ENCODE data around the gene USP40. TPM values are rescaled to one million over a fixed set of nuclear protein-coding genes. Genes with fewer than 3 reads are reported as not detected.

USP40 gene
- total RNA-seq, 2 donors from 2014 or later, result 22.1 to 32.7 TPM

- peaks cover 1% of the 10 kb centered on the region for H3K4me1 ChIP-seq
- no peaks in the 10 kb centered on the region for H3K27me3 ChIP-seq
- no peak for TF ChIP-seq CTCF (IDR thresholded peaks at IDR 0.05)
- no peak overlapping the region for H3K9ac ChIP-seq (ENCODE audit: low read depth in 2 of 2, low read length in 2 of 2)
- no peak for DNase-seq
- H3K9me3 ChIP-seq, result no peaks in the 10 kb centered on the region
- H3K4me3 ChIP-seq, result no peak overlapping the region
- intact Hi-C loops (cut with DNase I), result no loop called here
- H3K36me3 ChIP-seq, result no peaks in the 10 kb centered on the region
- no peak overlapping the region for H3K27ac ChIP-seq
These were observed 27.8 kb downstream of the USP40 start for GRCh38 chr2:233538741-233539140.

- H3K27ac ChIP-seq, result no peak overlapping the region
- H3K36me3 ChIP-seq, result no peaks in the 10 kb centered on the region
These were observed 31.3 kb downstream of the USP40 start for GRCh38 chr2:233535271-233535670.

GRCh38 chr2:233532971-233533370 is 33.6 kb downstream of the USP40 start:
- TF ChIP-seq CTCF (IDR thresholded peaks at IDR 0.05), result no peak
- no peaks in the 10 kb centered on the region for H3K4me1 ChIP-seq
- H3K4me3 ChIP-seq, result no peak overlapping the region
- no peak for DNase-seq
- H3K27ac ChIP-seq, result no peak overlapping the region
- intact Hi-C loops (cut with DNase I), result no loop called here
- no peaks in the 10 kb centered on the region for H3K9me3 ChIP-seq
- H3K9ac ChIP-seq (ENCODE audit: low read depth in 2 of 2, low read length in 2 of 2), result no peak overlapping the region
- no peaks in the 10 kb centered on the region for H3K27me3 ChIP-seq
- no peaks in the 10 kb centered on the region for H3K36me3 ChIP-seq

More at GRCh38 chr2:233535271-233535670, 31.3 kb downstream of the USP40 start:
- Histone ChIP-seq H3K27me3 (no peaks in the 10 kb centered on the region), H3K4me3 (no peak overlapping the region), H3K9me3 (no peaks in the 10 kb centered on the region), H3K9ac (ENCODE audit: low read depth in 2 of 2, low read length in 2 of 2) (no peak overlapping the region), H3K4me1 (no peaks in the 10 kb centered on the region)
- TF ChIP-seq CTCF (IDR thresholded peaks at IDR 0.05), result no peak
- intact Hi-C loops (cut with DNase I), result no loop called here
- DNase-seq, result no peak

GRCh38 chr2:233531955-233532354 is 34.6 kb downstream of the USP40 start:
- no peaks in the 10 kb centered on the region for H3K9me3 ChIP-seq
- no peak overlapping the region for H3K9ac ChIP-seq (ENCODE audit: low read depth in 2 of 2, low read length in 2 of 2)
- no peaks in the 10 kb centered on the region for H3K4me1 ChIP-seq
- DNase-seq, result no peak
- no peak overlapping the region for H3K27ac ChIP-seq
- TF ChIP-seq CTCF (IDR thresholded peaks at IDR 0.05), result no peak
- no peaks in the 10 kb centered on the region for H3K27me3 ChIP-seq
- no peak overlapping the region for H3K4me3 ChIP-seq
- intact Hi-C loops (cut with DNase I), result no loop called here
- H3K36me3 ChIP-seq, result no peaks in the 10 kb centered on the region

GRCh38 chr2:233530381-233530780 is 36.2 kb downstream of the USP40 start:
- intact Hi-C loops (cut with DNase I), result no loop called here
- Histone ChIP-seq H3K36me3 (no peaks in the 10 kb centered on the region), H3K27ac (no peak overlapping the region), H3K4me1 (no peaks in the 10 kb centered on the region), H3K9me3 (no peaks in the 10 kb centered on the region), H3K27me3 (no peaks in the 10 kb centered on the region), H3K4me3 (no peak overlapping the region), H3K9ac (ENCODE audit: low read depth in 2 of 2, low read length in 2 of 2) (no peak overlapping the region)
- no peak for DNase-seq
- no peak for TF ChIP-seq CTCF (IDR thresholded peaks at IDR 0.05)

GRCh38 chr2:233528182-233528581 is 38.4 kb downstream of the USP40 start:
- Histone ChIP-seq H3K9me3 (no peaks in the 10 kb centered on the region), H3K36me3 (no peaks in the 10 kb centered on the region), H3K4me1 (no peaks in the 10 kb centered on the region), H3K4me3 (no peak overlapping the region), H3K27me3 (no peaks in the 10 kb centered on the region), H3K9ac (ENCODE audit: low read depth in 2 of 2, low read length in 2 of 2) (no peak overlapping the region), H3K27ac (no peak overlapping the region)
- TF ChIP-seq CTCF (IDR thresholded peaks at IDR 0.05), result no peak
- no peak for DNase-seq
- intact Hi-C loops (cut with DNase I), result no loop called here
